ENCODE measurements around the gene AP1S2. TPM values are rescaled to one million over a fixed set of nuclear protein-coding genes. Genes with fewer than 3 reads are reported as not detected.
"Not testable (repeated sequence)": the region's sequence is repeated elsewhere in the genome, so short reads cannot be mapped to it uniquely, and the experiment has no call there.

AP1S2 gene
- total RNA-seq, 2 donors from 2014 or later = 27.0 to 33.3 TPM

GRCh38 chrX:15843960-15844359 is 10.7 kb downstream of the AP1S2 start:
- Mint-ChIP-seq H3K27me3 (no peaks in the 10 kb centered on the region), H3K36me3 (ENCODE audit: low read depth) (no peaks in the 10 kb centered on the region), H3K4me3 (no peak overlapping the region), H3K27ac (no peak overlapping the region), H3K4me1 (peaks cover 2% of the 10 kb centered on the region)
- DNase-seq = no peak
- no peaks in the 10 kb centered on the region for H3K9me3 ChIP-seq (ENCODE audit: control insufficient read depth, low read length, poor library complexity, severe bottlenecking)
- ATAC-seq = no peak

- no peaks in the 10 kb centered on the region for H3K9me3 ChIP-seq (ENCODE audit: control insufficient read depth, low read length, poor library complexity, severe bottlenecking)
- ATAC-seq (no peak), DNase-seq (no peak)
- no peaks in the 10 kb centered on the region for H3K36me3 Mint-ChIP-seq (ENCODE audit: low read depth)
- H3K27me3 Mint-ChIP-seq = no peaks in the 10 kb centered on the region
- H3K4me3 Mint-ChIP-seq = no peak overlapping the region
- no peaks in the 10 kb centered on the region for H3K4me1 Mint-ChIP-seq
- no peak overlapping the region for H3K27ac Mint-ChIP-seq
Observed at GRCh38 chrX:15841853-15842516, 12.6 kb downstream of the AP1S2 start.

- no peaks in the 10 kb centered on the region for H3K9me3 ChIP-seq (ENCODE audit: control insufficient read depth, low read length, poor library complexity, severe bottlenecking)
- ATAC-seq (peak; percentile 41), DNase-seq (peak in 1 of 3 donors; percentile 4)
- H3K27me3 Mint-ChIP-seq = no peaks in the 10 kb centered on the region
- H3K27ac Mint-ChIP-seq = no peak overlapping the region
- H3K4me3 Mint-ChIP-seq = no peak overlapping the region
- H3K4me1 Mint-ChIP-seq = peaks cover 3% of the 10 kb centered on the region
- H3K36me3 Mint-ChIP-seq (ENCODE audit: low read depth) = no peaks in the 10 kb centered on the region
Observed at GRCh38 chrX:15838017-15838416, 16.6 kb downstream of the AP1S2 start.

GRCh38 chrX:15834827-15835595 is 19.6 kb downstream of the AP1S2 start:
- Mint-ChIP-seq H3K4me3 (no peak overlapping the region), H3K27ac (no peak overlapping the region), H3K4me1 (peaks cover 3% of the 10 kb centered on the region), H3K36me3 (ENCODE audit: low read depth) (no peaks in the 10 kb centered on the region), H3K27me3 (no peaks in the 10 kb centered on the region)
- H3K9me3 ChIP-seq (ENCODE audit: control insufficient read depth, low read length, poor library complexity, severe bottlenecking) = no peaks in the 10 kb centered on the region
- DNase-seq = no peak
- ATAC-seq = no peak

- peaks cover 3% of the 10 kb centered on the region for H3K4me1 Mint-ChIP-seq
- ATAC-seq = no peak
- H3K4me3 Mint-ChIP-seq = no peak overlapping the region
- no peak overlapping the region for H3K27ac Mint-ChIP-seq
- no peak for DNase-seq
- no peaks in the 10 kb centered on the region for H3K36me3 Mint-ChIP-seq (ENCODE audit: low read depth)
- H3K9me3 ChIP-seq (ENCODE audit: control insufficient read depth, low read length, poor library complexity, severe bottlenecking) = no peaks in the 10 kb centered on the region
- no peaks in the 10 kb centered on the region for H3K27me3 Mint-ChIP-seq
Observed at GRCh38 chrX:15834053-15834452, 20.6 kb downstream of the AP1S2 start.

GRCh38 chrX:15831347-15831746 is 23.3 kb downstream of the AP1S2 start:
- not testable (repeated sequence) for H3K4me1 Mint-ChIP-seq; H3K27me3 Mint-ChIP-seq; H3K4me3 Mint-ChIP-seq; ATAC-seq; H3K27ac Mint-ChIP-seq; DNase-seq; H3K9me3 ChIP-seq (ENCODE audit: control insufficient read depth, low read length, poor library complexity, severe bottlenecking); H3K36me3 Mint-ChIP-seq (ENCODE audit: low read depth)

- Mint-ChIP-seq H3K36me3 (ENCODE audit: low read depth) (no peaks in the 10 kb centered on the region), H3K27ac (no peak overlapping the region), H3K4me3 (no peak overlapping the region), H3K27me3 (no peaks in the 10 kb centered on the region), H3K4me1 (peaks cover 3% of the 10 kb centered on the region)
- ATAC-seq (no peak), DNase-seq (no peak)
- H3K9me3 ChIP-seq (ENCODE audit: control insufficient read depth, low read length, poor library complexity, severe bottlenecking) = no peaks in the 10 kb centered on the region
Observed at GRCh38 chrX:15829217-15829616, 25.4 kb downstream of the AP1S2 start.

- ATAC-seq = no peak
- no peaks in the 10 kb centered on the region for H3K9me3 ChIP-seq (ENCODE audit: control insufficient read depth, low read length, poor library complexity, severe bottlenecking)
- Mint-ChIP-seq H3K4me3 (no peak overlapping the region), H3K36me3 (ENCODE audit: low read depth) (peaks cover 3% of the 10 kb centered on the region), H3K27ac (no peak overlapping the region), H3K4me1 (no peaks in the 10 kb centered on the region), H3K27me3 (no peaks in the 10 kb centered on the region)
- DNase-seq = no peak
Observed at GRCh38 chrX:15825936-15826335, 28.7 kb downstream of the AP1S2 start.

GRCh38 chrX:15822922-15823321 is 31.7 kb downstream of the AP1S2 start:
- H3K27me3 Mint-ChIP-seq = no peaks in the 10 kb centered on the region
- ATAC-seq = no peak

GRCh38 chrX:15820106-15821073 is 34.2 kb downstream of the AP1S2 start:
- ATAC-seq (no peak), DNase-seq (no peak)
- H3K4me1 Mint-ChIP-seq = peaks cover 14% of the 10 kb centered on the region
- H3K27ac Mint-ChIP-seq = peak overlapping the region; percentile 51
- no peaks in the 10 kb centered on the region for H3K9me3 ChIP-seq (ENCODE audit: control insufficient read depth, low read length, poor library complexity, severe bottlenecking)
- peaks cover 5% of the 10 kb centered on the region for H3K36me3 Mint-ChIP-seq (ENCODE audit: low read depth)
- no peaks in the 10 kb centered on the region for H3K27me3 Mint-ChIP-seq
- no peak overlapping the region for H3K4me3 Mint-ChIP-seq

More at GRCh38 chrX:15822922-15823321, 31.7 kb downstream of the AP1S2 start:
- H3K27ac Mint-ChIP-seq = no peak overlapping the region
- H3K4me3 Mint-ChIP-seq = no peak overlapping the region
- no peaks in the 10 kb centered on the region for H3K9me3 ChIP-seq (ENCODE audit: control insufficient read depth, low read length, poor library complexity, severe bottlenecking)
- no peak for DNase-seq
- H3K36me3 Mint-ChIP-seq (ENCODE audit: low read depth) = peaks cover 4% of the 10 kb centered on the region
- H3K4me1 Mint-ChIP-seq = peaks cover 2% of the 10 kb centered on the region

GRCh38 chrX:15816886-15817285 is 37.7 kb downstream of the AP1S2 start:
- H3K36me3 Mint-ChIP-seq (ENCODE audit: low read depth) = peaks cover 2% of the 10 kb centered on the region
- no peak for DNase-seq
- H3K27me3 Mint-ChIP-seq = no peaks in the 10 kb centered on the region
- ATAC-seq = peak; percentile 81
- H3K4me1 Mint-ChIP-seq = peaks cover 23% of the 10 kb centered on the region
- peak overlapping the region; percentile 63 for H3K4me3 Mint-ChIP-seq
- H3K9me3 ChIP-seq (ENCODE audit: control insufficient read depth, low read length, poor library complexity, severe bottlenecking) = no peaks in the 10 kb centered on the region
- H3K27ac Mint-ChIP-seq = peak overlapping the region; percentile 8

- H3K4me1 Mint-ChIP-seq = peaks cover 23% of the 10 kb centered on the region
- no peak for DNase-seq
- H3K4me3 Mint-ChIP-seq = no peak overlapping the region
- H3K27ac Mint-ChIP-seq = peak overlapping the region; percentile 8
- no peaks in the 10 kb centered on the region for H3K9me3 ChIP-seq (ENCODE audit: control insufficient read depth, low read length, poor library complexity, severe bottlenecking)
- H3K36me3 Mint-ChIP-seq (ENCODE audit: low read depth) = peaks cover 2% of the 10 kb centered on the region
- ATAC-seq = peak; percentile 6
- no peaks in the 10 kb centered on the region for H3K27me3 Mint-ChIP-seq
Observed at GRCh38 chrX:15816438-15816809, 38.2 kb downstream of the AP1S2 start.
